KMS-11 (cell line): ENCODE measurements around the gene USF2.

Source experiments
- H2AFZ ChIP-seq: fragments of 200-600 bp; sonication (generic); 2 replicates; pipeline ENCODE4 v1.6.1; 2016; ENCODE audit warnings: antibody characterized with exemption, mixed run types, low read depth
- H3K27ac ChIP-seq: fragments of 200-600 bp; sonication (generic); 2 replicates; pipeline ENCODE4 v1.6.1; 2016; ENCODE audit warnings: mild to moderate bottlenecking, mixed run types
- H3K27me3 ChIP-seq: fragments of 200-600 bp; sonication (generic); 2 replicates; pipeline ENCODE4 v1.6.1; 2017; ENCODE audit warnings: mild to moderate bottlenecking, low read depth, mixed run types, moderate library complexity; ENCODE audit not compliant: insufficient read depth
- H3K36me3 ChIP-seq: fragments of 200-600 bp; sonication (generic); 2 replicates; pipeline ENCODE4 v1.6.1; 2017; ENCODE audit warnings: mild to moderate bottlenecking, mixed run types; ENCODE audit not compliant: insufficient read depth
- H3K4me1 ChIP-seq: fragments of 200-600 bp; sonication (generic); 2 replicates; pipeline ENCODE4 v1.6.1; 2016; ENCODE audit warnings: mild to moderate bottlenecking, low read depth, mixed run types; ENCODE audit not compliant: poor library complexity, severe bottlenecking
- H3K4me2 ChIP-seq: fragments of 200-600 bp; sonication (generic); 2 replicates; pipeline ENCODE4 v1.7.0; 2016; ENCODE audit warnings: mild to moderate bottlenecking, mixed run types
- H3K4me3 ChIP-seq: fragments of 200-600 bp; sonication (generic); IDR thresholded peaks from 2 replicates; pipeline ENCODE4 v1.6.1; 2017; ENCODE audit warnings: low read depth, low read length, mixed read lengths; ENCODE audit not compliant: insufficient read depth
- H3K79me2 ChIP-seq: fragments of 200-600 bp; sonication (generic); 2 replicates; pipeline ENCODE4 v1.6.1; 2016; ENCODE audit warnings: low read depth, mixed run types; ENCODE audit not compliant: insufficient read depth
- H3K9ac ChIP-seq: fragments of 200-600 bp; sonication (generic); 2 replicates; pipeline ENCODE4 v1.6.1; 2016; ENCODE audit warnings: mild to moderate bottlenecking, mixed run types
- H4K20me1 ChIP-seq: fragments of 200-600 bp; sonication (generic); 2 replicates; pipeline ENCODE4 v1.6.1; 2016; ENCODE audit warnings: mild to moderate bottlenecking, mixed run types; ENCODE audit not compliant: insufficient read depth
- TF ChIP-seq, protein P1 (sequence below): fragments of 200-600 bp; sonication (generic); conservative IDR thresholded peaks from 2 replicates; pipeline ENCODE4 v1.6.1; 2017; ENCODE audit warnings: low read depth, mild to moderate bottlenecking, antibody characterized with exemption, low read length, moderate library complexity, mixed read lengths

The USF2 gene

DNA sequence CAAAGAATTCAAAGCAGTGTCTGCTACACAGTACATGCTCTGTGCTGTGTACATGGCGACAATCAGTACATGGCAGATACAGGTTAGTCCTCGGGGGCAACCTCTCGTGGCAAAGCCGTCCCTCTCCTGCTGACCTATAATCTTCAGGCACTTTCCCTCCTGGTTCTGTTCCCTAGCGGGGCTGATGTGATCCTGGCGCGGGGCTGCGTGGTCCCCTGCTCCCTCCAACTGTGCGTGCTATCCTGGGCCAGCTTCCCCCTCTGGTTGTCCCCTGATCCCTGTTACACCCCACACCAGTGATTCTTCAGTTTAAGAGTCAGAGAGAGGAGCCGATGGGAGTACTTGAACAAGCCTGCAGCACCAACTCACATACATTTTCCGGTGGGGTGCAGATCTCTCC is 35.3 kb downstream of the USF2 start:
- Histone ChIP-seq H3K79me2 (no peaks in the 10 kb centered on the region), H3K4me2 (no peak overlapping the region)

DNA sequence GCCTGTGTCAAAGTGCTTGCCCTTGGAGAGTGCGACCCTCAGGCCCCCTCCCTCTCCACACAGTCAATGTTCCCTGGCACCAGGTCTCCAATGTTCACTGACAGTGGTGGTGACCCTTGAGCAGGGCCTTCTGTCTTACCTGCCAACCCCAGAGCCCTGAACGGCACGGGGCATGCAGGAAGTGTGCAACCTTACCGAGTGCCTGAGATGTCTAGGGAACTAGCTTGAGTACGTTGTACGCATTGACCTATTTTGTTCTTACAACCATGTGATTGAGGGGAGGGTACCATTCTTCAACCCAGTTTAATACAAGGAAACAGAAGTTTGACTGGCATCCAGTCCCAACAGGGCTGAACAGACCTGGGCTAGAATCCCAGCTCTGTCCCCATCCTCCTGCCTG is 36.4 kb downstream of the USF2 start:
- Histone ChIP-seq H3K36me3 (no peaks in the 10 kb centered on the region), H3K79me2 (no peaks in the 10 kb centered on the region), H3K27ac (no peak overlapping the region), H3K4me3 (no peak overlapping the region), H2AFZ (no peak overlapping the region), H4K20me1 (no peaks in the 10 kb centered on the region), H3K4me2 (no peak overlapping the region), H3K4me1 (no peaks in the 10 kb centered on the region), H3K9ac (no peak overlapping the region), H3K27me3 (peaks cover 47% of the 10 kb centered on the region; the same call in 1 of the 2 replicates)
- TF ChIP-seq, protein P1, sequence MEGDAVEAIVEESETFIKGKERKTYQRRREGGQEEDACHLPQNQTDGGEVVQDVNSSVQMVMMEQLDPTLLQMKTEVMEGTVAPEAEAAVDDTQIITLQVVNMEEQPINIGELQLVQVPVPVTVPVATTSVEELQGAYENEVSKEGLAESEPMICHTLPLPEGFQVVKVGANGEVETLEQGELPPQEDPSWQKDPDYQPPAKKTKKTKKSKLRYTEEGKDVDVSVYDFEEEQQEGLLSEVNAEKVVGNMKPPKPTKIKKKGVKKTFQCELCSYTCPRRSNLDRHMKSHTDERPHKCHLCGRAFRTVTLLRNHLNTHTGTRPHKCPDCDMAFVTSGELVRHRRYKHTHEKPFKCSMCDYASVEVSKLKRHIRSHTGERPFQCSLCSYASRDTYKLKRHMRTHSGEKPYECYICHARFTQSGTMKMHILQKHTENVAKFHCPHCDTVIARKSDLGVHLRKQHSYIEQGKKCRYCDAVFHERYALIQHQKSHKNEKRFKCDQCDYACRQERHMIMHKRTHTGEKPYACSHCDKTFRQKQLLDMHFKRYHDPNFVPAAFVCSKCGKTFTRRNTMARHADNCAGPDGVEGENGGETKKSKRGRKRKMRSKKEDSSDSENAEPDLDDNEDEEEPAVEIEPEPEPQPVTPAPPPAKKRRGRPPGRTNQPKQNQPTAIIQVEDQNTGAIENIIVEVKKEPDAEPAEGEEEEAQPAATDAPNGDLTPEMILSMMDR, result no peak

More for the DNA sequence above, 35.3 kb downstream of the USF2 start:
- Histone ChIP-seq H3K27me3 (peaks cover 38% of the 10 kb centered on the region; the same call in 1 of the 2 replicates), H3K9ac (no peak overlapping the region), H3K36me3 (no peaks in the 10 kb centered on the region), H3K27ac (no peak overlapping the region), H3K4me3 (no peak overlapping the region), H3K4me1 (no peaks in the 10 kb centered on the region), H4K20me1 (no peaks in the 10 kb centered on the region), H2AFZ (no peak overlapping the region)
- TF ChIP-seq, protein P1, result no peak

DNA sequence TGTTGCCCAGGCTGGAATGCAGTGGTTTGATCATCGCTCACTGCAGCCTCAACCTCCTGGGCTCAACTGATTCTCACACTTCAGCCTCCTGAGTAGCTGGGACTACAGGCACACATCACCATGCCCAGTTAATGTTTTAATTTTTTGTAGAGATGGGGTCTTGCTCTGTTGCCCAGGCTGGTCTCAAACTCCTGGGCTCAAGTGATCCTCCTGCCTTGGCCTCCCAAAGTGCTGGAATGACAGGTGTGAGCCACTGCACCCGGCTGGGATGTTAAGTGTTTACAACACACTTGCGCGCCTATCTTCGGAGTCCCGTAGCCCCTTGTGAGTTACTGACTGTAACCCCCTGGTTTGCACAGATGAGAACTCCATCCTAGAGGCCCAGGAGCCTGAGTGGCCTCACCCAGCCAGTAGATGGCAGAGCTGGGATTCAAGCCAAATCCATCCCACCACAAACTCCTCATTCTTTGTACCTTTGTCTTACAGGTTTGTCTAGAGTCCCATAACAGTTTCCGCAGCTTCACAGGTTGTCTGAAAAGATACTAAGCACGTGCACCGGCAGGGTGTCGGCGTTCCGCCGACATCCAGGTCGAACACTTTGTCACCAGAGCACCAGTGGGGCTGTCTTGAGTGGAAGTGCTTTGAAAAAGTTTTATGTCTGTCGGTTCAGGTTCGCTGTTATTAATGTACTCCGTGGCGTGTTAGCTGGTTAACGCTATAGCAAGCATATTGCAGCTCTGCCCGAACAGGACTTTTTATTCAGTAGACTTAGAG is 37.9 kb downstream of the USF2 start:
- Histone ChIP-seq H3K4me3 (no peak overlapping the region), H3K36me3 (no peaks in the 10 kb centered on the region), H4K20me1 (no peaks in the 10 kb centered on the region), H3K27me3 (peaks cover 45% of the 10 kb centered on the region; the same call in 1 of the 2 replicates), H3K27ac (no peak overlapping the region), H3K4me1 (no peaks in the 10 kb centered on the region), H2AFZ (no peak overlapping the region), H3K4me2 (no peak overlapping the region), H3K79me2 (no peaks in the 10 kb centered on the region), H3K9ac (no peak overlapping the region)
- TF ChIP-seq, protein P1, result no peak

DNA sequence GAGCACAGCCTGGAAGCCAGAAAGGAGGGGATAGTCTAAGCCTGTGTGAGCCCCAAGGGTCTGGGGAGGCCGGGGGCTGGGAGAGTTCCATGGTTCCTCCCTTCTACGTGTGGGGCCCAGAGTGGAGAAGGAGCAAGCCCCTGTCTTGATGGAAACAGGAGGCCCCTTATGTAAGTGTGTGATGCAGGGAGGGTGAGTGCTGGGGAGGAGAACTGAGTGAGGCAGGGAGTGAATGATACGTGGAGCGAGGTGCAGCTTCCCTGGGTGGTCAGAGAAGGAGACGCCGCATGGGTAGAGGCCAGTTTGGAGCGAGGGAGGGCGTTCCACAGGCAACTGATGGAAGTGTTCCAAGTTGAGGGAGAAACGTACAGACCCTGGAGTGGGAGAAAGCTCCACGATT is 39.2 kb downstream of the USF2 start:
- Histone ChIP-seq H4K20me1 (no peaks in the 10 kb centered on the region), H2AFZ (no peak overlapping the region), H3K27ac (no peak overlapping the region), H3K4me2 (no peak overlapping the region), H3K4me3 (no peak overlapping the region), H3K36me3 (no peaks in the 10 kb centered on the region), H3K4me1 (no peaks in the 10 kb centered on the region), H3K9ac (no peak overlapping the region), H3K79me2 (no peaks in the 10 kb centered on the region), H3K27me3 (peaks cover 39% of the 10 kb centered on the region; the same call in 1 of the 2 replicates)
- TF ChIP-seq, protein P1, result no peak
